Inflammatory macrophage (primary cell): ENCODE results near the gene THYN1.

Experiments used
- DNase-seq, 2 donors: peaks; one replicate each; pipeline ENCODE4 v3.0.0-alpha.2; 2020 to 2022

Gene THYN1

DNA sequence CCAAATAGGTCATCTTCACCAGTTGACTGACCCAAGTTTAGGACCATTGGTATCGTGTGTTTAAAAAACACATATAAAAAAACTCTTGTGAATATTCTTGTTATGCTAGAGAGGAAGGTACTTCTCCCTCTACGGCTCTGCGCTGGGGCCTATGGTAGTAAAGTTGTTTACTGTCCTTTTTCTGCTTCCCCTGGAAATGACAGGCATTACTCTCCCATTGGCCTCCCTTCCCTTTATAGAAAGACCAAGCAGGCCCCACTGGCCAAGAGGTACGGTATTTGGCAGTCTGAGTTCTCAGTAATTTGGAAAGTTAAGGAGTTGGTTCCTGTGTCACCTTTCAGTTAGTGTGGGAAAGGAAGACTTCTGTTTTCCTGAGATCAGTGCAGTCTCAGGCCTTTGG lies 6.5 kb downstream of the THYN1 start:
- DNase-seq = no peak

DNA sequence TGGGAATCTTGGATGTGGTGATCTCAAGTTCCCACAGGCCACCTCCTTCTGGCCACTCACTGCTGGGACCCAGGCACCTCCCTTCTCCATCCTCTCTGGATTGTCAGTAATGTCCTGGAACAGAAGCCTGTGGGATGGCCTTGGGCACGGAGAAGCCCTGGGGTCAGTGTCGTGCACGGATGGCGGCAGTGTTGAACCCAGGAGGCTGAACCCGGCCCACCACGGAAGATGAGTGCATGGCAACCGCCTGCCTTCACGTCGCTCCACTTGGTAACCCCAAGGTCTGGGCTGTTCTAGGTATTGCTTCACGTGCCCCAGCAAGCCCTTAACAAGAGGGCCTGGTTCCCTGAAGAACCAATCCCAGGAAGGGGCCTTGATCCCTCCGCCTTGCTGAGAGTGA lies 7.1 kb downstream of the THYN1 start:
- no peak for DNase-seq

DNA sequence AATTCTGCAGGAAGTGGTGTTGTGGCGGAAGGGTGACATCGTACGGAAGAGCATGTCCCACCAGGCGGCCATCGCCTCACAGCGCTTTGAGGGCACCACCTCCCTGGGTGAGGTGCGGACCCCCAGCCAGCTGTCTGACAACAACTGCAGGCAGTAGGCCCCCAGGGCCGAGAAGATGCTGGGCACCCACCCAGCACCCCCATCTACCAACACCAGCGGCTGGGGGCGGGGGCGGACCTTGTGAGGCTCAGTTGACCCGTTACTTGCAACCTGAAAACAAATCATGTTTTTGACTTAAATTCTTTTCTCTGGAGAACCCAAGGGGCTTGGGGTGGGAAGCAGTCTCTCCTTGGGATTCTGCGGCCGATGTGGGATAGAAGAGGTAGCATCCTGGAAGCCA lies 7.7 kb downstream of the THYN1 start:
- no peak for DNase-seq

DNA sequence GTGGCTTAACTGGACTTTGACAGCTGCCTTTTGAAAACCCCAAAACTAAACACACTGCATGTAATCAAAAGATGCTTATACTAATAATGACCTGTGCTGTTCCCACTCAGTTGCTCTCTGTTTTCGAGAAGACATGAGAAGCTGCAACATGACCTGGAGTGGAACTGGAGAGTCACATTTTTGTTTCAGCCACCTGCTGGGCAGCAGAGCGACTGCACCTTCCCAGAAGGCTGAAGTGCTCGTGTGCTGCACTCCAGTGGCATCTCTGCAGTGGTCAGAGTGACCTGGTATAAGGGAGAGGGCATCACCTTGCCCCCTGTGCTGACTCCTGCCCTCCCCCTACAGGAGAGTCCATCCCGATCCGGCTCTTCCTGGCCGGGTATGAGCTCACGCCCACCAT lies 8.6 kb downstream of the THYN1 start:
- DNase-seq = peak in 1 of 2 donors; percentile 19

DNA sequence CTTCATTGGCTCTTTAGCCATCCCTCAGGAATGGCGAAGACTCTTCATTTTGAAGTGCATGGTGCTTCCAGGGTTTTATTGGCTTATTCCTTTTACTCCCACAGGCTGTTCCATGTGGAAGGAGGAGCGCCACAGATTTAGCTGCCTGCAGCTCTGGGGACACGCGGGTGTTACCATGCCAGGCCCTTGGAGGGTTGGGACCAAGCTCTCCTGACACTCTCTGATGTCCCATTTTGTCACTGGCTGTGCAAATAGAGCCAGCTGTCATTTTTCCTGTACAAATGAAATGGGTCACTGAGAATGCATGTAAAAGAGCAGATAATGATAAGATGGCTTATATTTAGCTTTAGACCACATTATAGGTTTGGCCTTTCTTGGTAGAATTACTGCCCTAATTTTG lies 9.2 kb downstream of the THYN1 start:
- DNase-seq = no peak

DNA sequence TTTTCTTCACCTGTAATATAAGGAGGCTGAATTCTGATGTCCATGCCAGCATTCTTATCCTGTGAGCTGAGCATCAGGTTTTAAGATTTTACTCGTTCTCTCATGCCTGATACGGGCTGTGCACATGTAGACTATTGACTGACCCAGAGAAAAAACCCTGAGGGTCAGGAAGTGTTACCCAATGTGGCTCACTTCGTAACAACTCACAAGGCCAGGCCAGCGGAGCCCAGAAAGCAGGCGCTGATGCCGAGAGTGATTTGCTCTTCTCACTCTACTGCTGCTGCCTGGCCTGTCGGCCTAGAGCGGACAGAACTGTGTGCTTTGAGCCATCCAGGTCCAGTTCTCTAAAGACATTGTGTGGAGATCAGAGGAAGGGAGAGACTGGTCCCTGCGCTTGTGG lies 10.8 kb downstream of the THYN1 start:
- DNase-seq = no peak

DNA sequence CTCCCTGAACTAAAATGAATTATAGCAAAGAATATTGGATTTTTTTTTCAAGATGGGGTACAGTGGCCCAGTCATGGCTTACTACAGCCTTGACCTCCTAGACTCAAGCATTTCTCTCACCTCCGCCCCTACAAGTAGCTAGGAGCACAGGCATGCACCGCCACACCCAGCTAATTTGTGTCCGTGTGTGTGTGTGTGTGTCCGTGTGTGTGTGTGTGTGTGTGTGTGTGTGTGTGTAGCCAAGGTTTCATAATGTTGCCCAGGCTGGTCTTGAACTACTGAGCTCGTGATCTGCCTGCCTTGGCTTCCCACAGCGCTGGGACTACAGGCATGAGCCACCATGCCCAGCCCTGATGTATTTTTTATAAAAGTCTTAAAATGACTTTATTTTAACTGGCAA lies 12.6 kb downstream of the THYN1 start:
- DNase-seq = no peak

DNA sequence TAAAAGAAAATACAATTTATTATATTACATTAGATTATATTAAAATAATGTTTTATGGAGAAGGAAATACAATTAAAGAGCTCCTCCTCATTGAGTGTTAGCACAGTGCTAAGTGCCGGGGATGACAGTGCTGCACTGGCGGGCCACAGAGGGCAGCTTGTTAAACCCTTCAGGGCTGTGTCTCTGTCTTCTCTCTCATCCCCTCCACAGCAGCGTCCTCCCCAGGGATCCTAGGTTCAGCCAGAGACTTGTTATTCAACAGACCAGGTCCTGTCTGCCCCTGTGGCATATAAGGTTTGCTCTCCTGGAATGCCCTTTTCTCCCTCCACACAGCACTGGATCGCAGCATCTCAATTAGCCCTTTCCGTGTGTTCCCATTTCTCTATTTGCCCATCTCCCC lies 14.2 kb downstream of the THYN1 start:
- no peak for DNase-seq

DNA sequence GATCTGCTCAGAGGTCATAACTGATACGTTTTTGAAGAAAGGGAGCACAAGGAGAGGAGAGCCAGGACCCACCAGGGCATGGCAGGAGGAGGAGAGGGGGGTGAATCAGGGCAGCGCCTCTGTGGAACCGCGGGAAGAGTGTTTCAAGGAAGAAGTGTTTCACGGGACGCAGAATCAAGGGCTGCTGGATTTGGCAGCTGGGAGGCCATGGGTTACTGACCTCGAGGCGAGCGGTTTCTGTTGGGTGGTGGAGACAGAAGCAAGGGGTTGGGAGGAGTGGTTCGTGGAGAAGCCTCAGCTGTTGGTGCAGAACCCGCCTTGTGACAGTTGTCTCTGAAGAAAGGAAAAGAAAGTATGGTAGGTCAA lies 15.6 kb downstream of the THYN1 start:
- no peak for DNase-seq

DNA sequence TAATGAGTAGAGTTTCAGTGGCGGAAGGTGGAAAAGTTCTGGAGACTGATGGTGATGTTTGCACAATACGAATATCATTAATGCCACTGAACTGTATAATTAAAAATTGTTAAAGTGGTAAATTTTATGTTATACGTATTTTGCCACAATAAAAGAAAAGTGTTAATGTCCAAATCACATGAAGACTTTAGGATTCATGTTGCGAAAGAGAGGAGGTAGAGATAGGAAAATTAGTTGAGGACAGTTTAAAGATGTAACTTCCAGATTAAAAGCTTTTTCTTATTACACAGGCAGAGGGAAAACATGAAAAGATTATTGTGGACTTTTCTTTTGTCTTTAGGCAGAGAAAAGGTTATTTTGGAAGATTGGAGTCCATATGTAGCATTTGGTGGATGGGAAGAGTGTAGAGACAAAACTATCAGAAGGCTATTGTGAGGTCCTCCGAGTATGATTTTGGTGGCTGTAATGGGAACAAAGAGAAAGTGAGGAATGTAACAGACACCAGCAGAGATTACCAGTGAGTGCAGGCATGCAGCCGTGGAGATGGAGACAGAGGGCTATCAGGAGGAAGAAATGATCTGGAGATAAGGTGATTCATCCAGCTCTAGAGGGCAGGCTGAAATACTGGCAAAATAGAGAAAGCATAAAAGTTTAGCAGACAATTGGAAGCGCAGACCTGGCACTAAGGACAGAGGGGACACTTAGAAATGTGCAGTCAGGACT lies 16.2 kb downstream of the THYN1 start:
- DNase-seq = no peak

DNA sequence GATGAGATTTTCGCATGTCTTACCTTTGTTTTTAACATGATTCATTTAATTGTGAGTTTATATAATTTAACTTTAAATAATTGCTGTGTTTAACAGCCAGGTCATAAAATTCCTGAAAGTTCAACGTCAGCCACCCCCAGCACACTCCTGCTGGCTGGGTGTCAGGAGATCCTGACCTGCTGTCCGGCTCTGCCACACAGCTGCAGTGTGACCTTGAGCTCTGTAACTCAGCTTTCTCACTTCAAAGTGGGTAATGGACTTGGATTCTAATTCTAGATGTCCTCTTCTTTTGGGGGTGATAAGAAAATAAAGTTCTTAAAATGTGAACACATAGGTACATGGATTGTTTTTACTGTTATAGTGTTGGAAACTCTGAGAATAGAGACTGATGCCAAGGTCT lies 17.8 kb downstream of the THYN1 start:
- no peak for DNase-seq

DNA sequence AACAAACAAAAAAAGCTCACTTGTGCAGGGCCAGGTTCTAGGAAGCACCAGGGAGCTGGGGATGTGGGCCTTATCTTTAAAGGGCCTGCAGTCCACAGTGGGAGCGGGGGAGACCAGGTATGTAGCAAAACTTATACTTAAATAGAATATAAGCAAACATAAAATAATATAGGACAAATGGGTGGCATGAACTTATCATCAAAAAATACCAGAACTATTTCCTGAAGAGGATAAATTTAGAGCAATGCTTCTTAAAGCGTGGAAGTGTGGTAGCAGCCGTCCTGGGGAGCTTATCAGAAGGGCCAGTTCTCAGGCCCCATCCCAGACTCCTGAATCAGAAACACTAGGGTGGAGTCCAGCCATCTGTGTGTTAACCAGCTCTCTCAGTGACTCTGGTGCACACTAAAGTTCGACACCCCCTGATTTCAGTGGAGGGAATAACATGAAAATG lies 19.4 kb downstream of the THYN1 start:
- no peak for DNase-seq

DNA sequence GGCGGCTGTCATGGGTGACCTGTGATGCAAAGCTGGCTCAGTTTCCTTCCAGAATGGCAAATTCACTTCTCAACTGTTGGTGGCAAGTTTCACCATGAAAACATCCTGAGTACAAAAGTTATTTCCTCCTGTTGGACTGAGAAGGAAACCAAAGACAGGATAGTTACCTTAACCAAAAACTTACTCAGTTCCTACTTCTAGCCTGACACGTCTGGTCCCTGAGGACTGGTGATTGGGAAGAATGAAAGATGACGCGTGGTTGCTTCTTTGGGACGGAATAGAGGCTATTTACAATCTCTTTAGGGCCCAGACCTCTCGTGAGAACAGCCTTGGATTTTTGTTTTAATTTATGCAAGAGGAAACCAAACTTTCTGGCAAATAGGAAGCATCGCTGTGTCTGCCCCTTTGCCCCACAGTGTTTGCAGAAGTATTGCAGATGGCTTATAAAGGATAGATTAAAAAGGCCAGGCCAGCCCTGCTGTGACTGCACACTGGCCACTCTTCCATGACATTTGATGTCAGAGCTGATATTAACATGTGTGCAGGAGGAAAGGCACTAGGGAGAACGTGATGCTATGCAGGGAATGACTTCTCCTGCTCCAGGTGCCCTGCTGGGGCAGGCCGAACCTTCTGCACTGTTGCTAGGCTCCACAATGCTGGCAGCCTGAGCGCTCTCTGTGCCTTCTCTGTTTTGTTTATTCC lies 21.0 kb downstream of the THYN1 start:
- peak; percentile 46 to 50 for DNase-seq

DNA sequence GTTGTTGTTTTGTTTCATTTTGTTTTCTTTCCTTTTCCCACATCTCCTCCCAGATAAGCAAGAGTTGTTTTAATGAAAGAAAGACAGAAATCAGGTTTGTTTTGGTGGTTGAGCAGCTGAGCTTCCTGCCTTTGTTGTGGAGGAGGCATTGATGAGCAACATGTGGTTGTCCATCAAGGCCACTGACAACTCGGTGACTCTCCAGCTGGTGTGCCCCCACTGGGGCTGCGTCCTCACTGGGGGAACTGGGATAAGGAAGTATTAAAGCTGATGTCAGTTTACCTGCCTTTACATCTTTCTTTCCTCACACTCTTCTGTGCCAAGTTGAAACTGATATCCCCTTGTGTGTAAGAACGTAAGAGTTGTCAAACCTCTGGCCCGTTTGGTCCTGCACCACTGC lies 22.8 kb downstream of the THYN1 start:
- DNase-seq = no peak

DNA sequence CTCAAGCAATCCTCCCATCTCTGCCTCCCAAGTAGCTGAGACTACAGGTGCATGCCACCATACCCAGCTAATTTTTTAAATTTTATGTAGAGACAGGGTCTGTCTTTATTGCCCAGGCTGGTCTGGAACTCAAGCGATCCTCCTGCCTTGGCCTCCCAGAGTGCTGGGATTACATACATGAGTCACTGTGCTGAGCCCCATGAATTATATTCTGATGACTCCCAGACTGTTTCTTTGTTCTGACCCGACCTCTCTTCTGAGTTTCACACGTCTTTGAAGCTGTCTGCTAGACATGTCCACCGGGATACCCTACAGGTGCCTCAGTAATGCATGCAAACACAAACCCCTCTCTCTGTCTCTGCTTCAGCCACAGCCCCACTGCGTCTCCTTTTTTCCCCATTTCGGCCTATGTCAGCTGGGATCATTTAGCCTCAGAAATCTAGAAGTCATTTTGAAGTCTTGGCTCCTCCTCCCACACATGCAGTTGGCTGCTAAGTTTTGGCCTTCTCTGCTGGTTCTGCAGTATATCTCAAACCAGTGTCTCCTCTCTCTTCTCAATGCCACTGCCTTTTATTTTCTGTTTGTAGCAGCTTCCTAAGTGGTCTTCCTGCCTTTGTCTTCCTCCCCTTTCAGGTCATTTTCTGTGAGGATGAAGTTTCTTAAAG lies 23.9 kb downstream of the THYN1 start:
- no peak for DNase-seq

DNA sequence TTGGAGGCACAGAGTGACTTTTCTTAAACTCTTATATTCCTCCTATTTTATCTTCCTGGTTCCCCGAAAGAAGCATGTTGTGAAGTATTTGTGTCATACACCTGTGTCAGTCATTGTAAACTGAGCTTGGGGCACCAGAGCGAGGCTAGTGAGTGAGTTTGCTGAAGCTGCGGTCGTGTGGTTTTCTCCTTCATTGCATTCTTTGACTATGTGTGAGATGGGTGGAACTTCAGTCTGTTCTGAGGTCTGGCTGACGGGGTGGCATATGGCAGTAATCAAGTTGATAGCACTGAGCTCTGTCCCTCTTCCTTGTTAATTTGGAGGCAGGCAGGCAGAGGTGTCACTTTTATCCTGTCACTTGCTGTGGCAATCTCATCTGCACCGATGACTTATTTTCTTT lies 24.5 kb downstream of the THYN1 start:
- no peak for DNase-seq

DNA sequence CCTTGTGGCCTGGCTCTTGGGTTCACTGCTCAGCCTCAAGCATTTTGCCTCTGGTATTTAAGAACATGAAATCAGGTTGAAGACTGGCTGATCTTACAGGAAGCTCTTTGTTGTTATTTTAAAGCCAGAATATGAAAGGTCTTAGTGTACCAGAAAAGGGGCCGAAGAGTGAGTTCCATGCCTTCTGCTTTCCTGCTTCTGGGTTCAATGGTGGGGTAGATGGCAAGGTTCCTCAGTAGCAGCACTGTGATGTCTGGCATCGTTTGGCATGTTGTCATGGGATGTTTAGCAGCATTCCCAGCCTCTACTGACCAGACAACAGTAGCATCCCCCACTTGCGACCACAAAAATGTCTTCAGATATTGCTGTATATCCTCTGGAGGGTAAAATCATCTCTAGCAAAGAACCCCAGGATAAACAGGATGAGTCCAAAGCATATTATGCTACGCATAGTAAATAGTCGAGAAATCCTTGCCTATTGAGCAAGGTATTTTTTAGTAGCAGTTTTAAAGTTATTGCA lies 26.3 kb downstream of the THYN1 start:
- DNase-seq = no peak

DNA sequence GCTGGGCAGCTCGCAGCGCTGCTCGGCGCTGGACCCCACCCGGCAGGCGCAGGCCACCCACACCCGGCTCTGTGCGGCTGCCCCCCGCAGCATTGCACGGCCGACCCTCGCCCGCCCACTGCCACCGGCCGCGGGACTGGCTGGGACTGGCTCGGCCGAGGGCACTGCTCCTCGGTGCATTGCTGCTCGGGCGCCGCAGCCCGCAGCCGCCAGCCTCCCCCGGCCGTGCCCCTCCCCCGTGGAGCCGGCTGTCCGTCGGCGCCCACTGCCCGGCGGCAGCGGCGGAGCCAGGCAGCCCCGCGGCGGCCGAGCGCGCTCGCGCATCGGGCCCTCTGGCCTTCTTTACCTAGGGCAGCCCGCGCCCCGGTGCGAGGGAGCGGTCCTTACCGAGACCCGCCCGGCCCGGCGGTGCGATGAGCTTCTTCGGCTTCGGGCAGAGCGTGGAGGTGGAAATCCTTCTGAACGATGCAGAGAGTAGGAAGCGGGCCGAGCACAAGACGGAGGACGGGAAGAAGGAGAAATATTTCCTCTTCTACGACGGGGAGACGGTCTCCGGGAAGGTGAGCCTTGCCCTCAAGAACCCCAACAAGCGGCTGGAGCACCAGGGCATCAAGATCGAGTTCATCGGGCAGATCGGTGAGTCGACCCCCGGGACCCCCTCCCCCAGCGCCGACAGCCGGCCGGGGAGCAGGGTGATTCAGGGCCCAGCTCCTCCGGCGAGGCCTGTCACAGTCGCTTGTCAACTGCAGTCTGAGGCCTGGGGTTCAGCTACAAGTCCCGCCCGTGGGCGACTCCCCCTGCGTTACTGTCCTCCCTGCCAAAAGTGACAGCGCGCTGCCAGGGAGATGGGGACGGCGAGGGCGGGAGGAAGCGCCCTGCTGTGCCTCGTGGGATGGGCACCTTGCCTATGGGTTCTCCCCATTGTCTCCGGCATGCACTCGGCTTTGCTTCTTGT lies 28.2 kb downstream of the THYN1 start:
- DNase-seq = peak; percentile 58 to 65

DNA sequence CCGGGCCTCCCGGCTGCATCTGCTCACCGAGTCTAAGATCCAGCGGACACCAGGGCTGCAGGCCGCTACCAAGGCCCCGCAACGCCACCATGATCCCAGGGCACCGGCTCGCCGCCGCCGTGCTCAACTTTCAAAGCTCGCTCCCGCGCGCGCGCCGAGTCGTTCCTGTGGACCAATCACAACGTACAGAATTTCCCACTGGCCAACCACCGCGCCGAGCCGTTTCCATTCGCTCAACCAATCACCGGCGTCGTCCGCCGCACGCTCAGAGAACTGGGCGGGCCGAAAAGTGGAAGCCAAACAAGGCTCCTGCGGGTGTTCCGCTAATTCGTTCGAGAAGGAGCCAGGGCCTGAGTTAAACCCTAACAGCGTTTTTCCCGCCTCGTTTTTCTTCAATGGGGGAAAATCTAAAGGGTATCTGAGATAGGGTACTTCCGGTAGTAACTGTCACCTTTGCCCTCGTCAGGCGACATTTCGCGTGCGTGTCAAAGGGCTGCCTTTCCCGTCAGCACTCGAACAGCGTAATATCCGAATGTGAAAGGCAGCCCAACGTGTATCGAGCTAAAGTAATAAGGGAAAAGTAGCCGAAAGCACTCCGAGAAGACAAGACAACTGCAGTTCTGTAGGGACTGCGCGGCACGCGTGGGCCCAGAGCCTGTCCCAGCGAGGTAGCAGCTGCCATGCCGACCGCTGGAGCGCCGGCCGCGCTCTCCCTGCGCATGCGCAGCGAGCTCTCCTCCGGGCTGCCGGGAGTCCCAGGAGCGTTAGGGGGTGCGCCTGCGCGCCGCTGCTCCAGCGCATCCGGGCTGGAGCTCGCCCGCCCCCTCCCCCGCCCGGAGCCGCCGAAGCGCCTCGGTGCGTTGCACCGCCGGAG lies 29.1 kb downstream of the THYN1 start, which contains the start of the genes NCAPD3 and VPS26B:
TSS of gene NCAPD3 (minus strand) at position 132 of the 874 bp plus-strand sequence. CDS start at position 91, 41 bp downstream.
TSS of gene VPS26B (plus strand) at position 836 of the 874 bp plus-strand sequence. CDS start 452 bp downstream, outside the sequence.
- DNase-seq = peak; percentile 98

DNA sequence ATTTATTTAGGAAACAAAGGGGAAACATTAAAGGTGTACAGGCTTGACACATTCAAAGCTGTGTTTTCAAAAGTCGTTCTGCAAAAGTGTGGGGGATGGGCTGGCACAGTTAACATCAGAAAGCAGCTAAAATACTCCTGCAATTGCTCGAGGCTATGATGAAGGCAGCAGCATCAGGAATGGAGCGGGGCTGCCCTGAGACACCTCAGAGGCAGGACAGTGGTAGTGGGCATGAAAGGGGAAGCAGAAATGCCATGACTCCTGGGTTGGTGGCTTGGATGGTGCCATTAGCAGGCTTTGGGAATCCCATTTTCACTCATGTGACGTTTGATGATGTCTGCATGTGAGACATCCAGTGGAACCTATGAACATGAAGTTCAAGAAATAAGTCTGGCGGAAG lies 30.0 kb downstream of the THYN1 start:
- DNase-seq = peak; percentile 8 to 25

DNA sequence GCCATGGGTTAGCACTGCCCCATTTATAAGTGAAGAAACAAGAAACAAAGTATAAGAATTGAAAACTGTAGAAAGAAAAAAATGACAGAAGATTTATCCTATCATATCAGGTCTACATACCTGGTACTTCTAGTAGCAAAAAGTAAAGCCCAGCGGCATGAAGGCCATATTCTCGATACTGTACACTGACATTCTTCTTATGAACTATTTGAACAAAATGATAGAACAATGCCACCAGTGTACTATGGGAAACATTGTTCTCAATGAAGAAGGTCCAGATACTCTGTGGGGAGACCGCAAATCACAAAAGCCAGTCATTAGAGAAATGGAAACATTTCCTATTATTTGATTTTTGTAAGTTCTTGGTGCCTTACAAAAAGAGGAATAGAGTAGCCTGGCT lies 36.3 kb downstream of the THYN1 start:
- no peak for DNase-seq
